ENCODE data around the gene ARSG. TPM values are rescaled to one million over a fixed set of nuclear protein-coding genes. Genes with fewer than 3 reads are reported as not detected.

ARSG gene
- total RNA-seq, 1 experiment from 2014 or later, result 7.9 TPM

GRCh38 chr17:68288804-68289203 lies 2.5 kb upstream of the ARSG start:
- Mint-ChIP-seq H3K9me3 (no peaks in the 10 kb centered on the region), H3K4me3 (peak overlapping the region; percentile 77; the same call in 1 of the 2 replicates), H3K4me1 (peaks cover 39% of the 10 kb centered on the region), H3K27me3 (ENCODE audit: low read depth) (peaks cover 45% of the 10 kb centered on the region), H3K36me3 (no peaks in the 10 kb centered on the region), H3K27ac (no peak overlapping the region)
- POLR2A ChIA-PET, result no interaction called here
- ATAC-seq, result no peak
- CTCF ChIA-PET, result interaction anchor here (0.7 to 1.2 kb wide), 2 partner anchors 88 to 148 kb away, joined by 4 to 6 read pairs; no protein-coding TSS in a partner anchor
- no peak for DNase-seq (ENCODE audit: low spot score)
- TF ChIP-seq CREB1 (CRISPR knock-in tag; IDR thresholded peaks at IDR 0.05), result no peak
- no peak for TF ChIP-seq FOXP1 (CRISPR knock-in tag; IDR thresholded peaks at IDR 0.05; ENCODE audit: borderline replicate concordance)
- TF ChIP-seq NFE2L1 (CRISPR knock-in tag; IDR thresholded peaks at IDR 0.05), result no peak
- no peak for TF ChIP-seq ZNF416 (CRISPR knock-in tag; IDR thresholded peaks at IDR 0.05)
- TF ChIP-seq ZMAT4 (CRISPR knock-in tag; IDR thresholded peaks at IDR 0.05), result no peak

- POLR2A ChIA-PET, result no interaction called here
Measured at GRCh38 chr17:68289473-68289872, 1.8 kb upstream of the ARSG start.

More at GRCh38 chr17:68289473-68289872, 1.8 kb upstream of the ARSG start:
- Mint-ChIP-seq H3K36me3 (no peaks in the 10 kb centered on the region), H3K4me1 (peaks cover 45% of the 10 kb centered on the region), H3K9me3 (no peaks in the 10 kb centered on the region), H3K4me3 (peak overlapping the region; percentile 77), H3K27ac (no peak overlapping the region), H3K27me3 (ENCODE audit: low read depth) (peaks cover 50% of the 10 kb centered on the region)
- CTCF ChIA-PET, result interaction anchor here (1.2 to 1.4 kb wide), 2 partner anchors 109 to 147 kb away, joined by 5 to 6 read pairs; no protein-coding TSS in a partner anchor
- DNase-seq (ENCODE audit: low spot score) (no peak), ATAC-seq (no peak)
- TF ChIP-seq TEAD4 (CRISPR knock-in tag; IDR thresholded peaks at IDR 0.05) (no peak), PRRX2 (CRISPR knock-in tag; IDR thresholded peaks at IDR 0.05) (no peak), PREB (CRISPR knock-in tag; IDR thresholded peaks at IDR 0.05; ENCODE audit: borderline replicate concordance) (no peak), ZNF396 (CRISPR knock-in tag; IDR thresholded peaks at IDR 0.05; ENCODE audit: borderline replicate concordance) (no peak), RORB (CRISPR knock-in tag; IDR thresholded peaks at IDR 0.05) (no peak), JAZF1 (CRISPR knock-in tag; IDR thresholded peaks at IDR 0.05) (no peak), TP53 (CRISPR knock-in tag; IDR thresholded peaks at IDR 0.05) (no peak), ATF2 (CRISPR knock-in tag; IDR thresholded peaks at IDR 0.05; ENCODE audit: borderline replicate concordance, low read depth) (no peak), AFF4 (CRISPR knock-in tag; IDR thresholded peaks at IDR 0.05; ENCODE audit: borderline replicate concordance) (no peak)
